Endothelial cell of umbilical vein (primary cell): ENCODE measurements around the gene PTRH1. TPM values are rescaled to one million over a fixed set of nuclear protein-coding genes. Genes with fewer than 3 reads are reported as not detected.

Experiments
- BruUV-seq: library from RNA; stranded (reverse); fragments of 400-500 nt; replicated peaks from 2 replicates; lab custom pipeline; 2021; lab: Mats Ljungman, UMichigan
- CTCF ChIA-PET: fragments of 300-600, 350-600 bp; sonication (Branson Sonifier 250); formaldehyde crosslinking; loops from one replicate; lab custom pipeline; 2021; ENCODE audit warnings: antibody characterized with exemption, inconsistent platforms; lab: Charles Lee
- POLR2A ChIA-PET: fragments of 300-600, 350-600 bp; sonication (Branson Sonifier 250); formaldehyde crosslinking; loops from one replicate; lab custom pipeline; 2021; ENCODE audit warnings: antibody characterized with exemption, inconsistent platforms; lab: Charles Lee
- DNase-seq: peaks from one replicate; pipeline ENCODE4 v3.0.0-alpha.2; 2011; ENCODE audit warnings: low read depth, low spot score
- FAIRE-seq: peaks from 2 replicates; lab custom pipeline; 2011; peaks lifted over from hg19 to GRCh38; lab: Jason Lieb, UNC
- H2AFZ ChIP-seq: 2 replicates; pipeline ENCODE4 v1.6.0; 2012; ENCODE audit warnings: low read depth, low read length, control low read depth, inconsistent platforms
- H3K27ac ChIP-seq: 2 replicates; pipeline ENCODE4 v1.5.1; 2011; ENCODE audit warnings: low read depth, mild to moderate bottlenecking, control low read depth, low read length, moderate library complexity; ENCODE audit not compliant: insufficient read depth
- H3K27me3 ChIP-seq, 2 experiments: 2 replicates each; pipeline versions ENCODE4 v1.6.0 to v1.6.1; 2011; ENCODE audit warnings: low read length in 2 of 2, mixed read lengths in 1 of 2; ENCODE audit not compliant: control insufficient read depth in 2 of 2, insufficient read depth in 2 of 2
- H3K36me3 ChIP-seq, 2 experiments: 2 replicates in 1 of 2; 3 replicates in 1 of 2; pipeline ENCODE4 v1.5.1; 2011; ENCODE audit warnings: low read length in 2 of 2, mild to moderate bottlenecking in 1 of 2, moderate library complexity in 1 of 2; ENCODE audit not compliant: control insufficient read depth in 2 of 2, insufficient read depth in 2 of 2; ENCODE audit errors: extremely low read depth in 1 of 2
- H3K4me1 ChIP-seq: 3 replicates; pipeline ENCODE4 v1.5.1; 2011; ENCODE audit warnings: mild to moderate bottlenecking, low read length; ENCODE audit not compliant: control insufficient read depth, insufficient read depth; ENCODE audit errors: extremely low read depth
- H3K4me2 ChIP-seq: 2 replicates; pipeline ENCODE4 v1.6.1; 2011; ENCODE audit warnings: low read length, control low read depth, mixed read lengths; ENCODE audit not compliant: insufficient read depth
- H3K4me3 ChIP-seq, 3 experiments: fragments of 200-600 bp in 1 of 3; sonication (generic), shearing (Covaris generic) in 1 of 3; replicated peaks in 1 of 3; 2 replicates each; pipeline ENCODE4 v1.5.1; 2011 to 2016; ENCODE audit warnings: control low read depth in 3 of 3, low read length in 3 of 3, mild to moderate bottlenecking in 2 of 3, inconsistent platforms in 1 of 3, low read depth in 1 of 3, moderate library complexity in 1 of 3; ENCODE audit not compliant: insufficient read depth in 1 of 3
- H3K79me2 ChIP-seq: 2 replicates; pipeline ENCODE4 v1.6.0; 2012; ENCODE audit warnings: low read length, inconsistent platforms; ENCODE audit not compliant: control insufficient read depth, insufficient read depth
- H3K9ac ChIP-seq: replicated peaks from 2 replicates; pipeline ENCODE3; 2011; ENCODE audit warnings: low read length, control low read depth; ENCODE audit not compliant: insufficient read depth; ENCODE audit errors: extremely low read depth
- H3K9me1 ChIP-seq: replicated peaks from 3 replicates; pipeline ENCODE4 v1.6.0; 2011; ENCODE audit warnings: mild to moderate bottlenecking, low read length; ENCODE audit not compliant: control insufficient read depth, insufficient read depth; ENCODE audit errors: extremely low read depth
- H3K9me3 ChIP-seq: replicated peaks from 2 replicates; pipeline ENCODE4 v1.5.1; 2012; ENCODE audit warnings: low read length, inconsistent platforms; ENCODE audit not compliant: control insufficient read depth, insufficient read depth
- H4K20me1 ChIP-seq: replicated peaks from 2 replicates; pipeline ENCODE3; 2011; ENCODE audit warnings: mild to moderate bottlenecking, low read length; ENCODE audit not compliant: control insufficient read depth, insufficient read depth; ENCODE audit errors: extremely low read depth
- CTCF ChIP-seq, 2 donors: IDR thresholded peaks; 1 replicate in 1 of 2; 2 replicates in 1 of 2; pipeline ENCODE4 v1.5.1; 2011; ENCODE audit warnings: low read length in 2 of 2, mild to moderate bottlenecking in 2 of 2, moderate library complexity in 2 of 2, control low read depth in 1 of 2, inconsistent platforms in 1 of 2, low read depth in 1 of 2; ENCODE audit not compliant: insufficient read depth in 1 of 2; ENCODE audit errors: extremely low read depth in 1 of 2
- FOS ChIP-seq: IDR thresholded peaks from 2 replicates; pipeline ENCODE4 v1.6.1; 2011; ENCODE audit warnings: mild to moderate bottlenecking, low read length, moderate library complexity, borderline replicate concordance; ENCODE audit not compliant: insufficient read depth
- MAX ChIP-seq: IDR thresholded peaks from 2 replicates; pipeline ENCODE4 v1.6.1; 2011; ENCODE audit not compliant: insufficient read depth, insufficient read length
- dilution Hi-C: fragments of 300-500 bp; cut with MboI; formaldehyde crosslinking; loops from one replicate; pipeline ENCODE4 v1.15.0; 2019; ENCODE audit warnings: low sequenced_read_pairs; ENCODE audit not compliant: extremely low pct_ligation_motif_present
- intact Hi-C: fragments of 100-400 bp; cut with micrococcal nuclease; formaldehyde crosslinking; loops from one replicate; pipeline ENCODE4 v1.10.0; 2022
- polyA plus RNA-seq, 4 experiments: library from polyadenylated mRNA; depleted of rRNA in 3 of 4; stranded (reverse) in 3 of 4; unstranded in 1 of 4; fragments of >200 nt; gene quantifications; 2 replicates each; pipeline versions ENCODE4 v1.2.1 to v1.2.3, GENCODE V29; 2011 to 2012; ENCODE audit warnings: missing spikeins in 1 of 4
- total RNA-seq: library from RNA; stranded (reverse); gene quantifications from 2 replicates; pipeline ENCODE4 v1.2.3, GENCODE V29; 2021

The PTRH1 gene
- total and polyA plus RNA-seq, 2 donors (not counting 3 experiments of a cell fraction or from before 2014, with no cell fraction given), result 25.1 to 52.2 TPM

GRCh38 chr9:127746959-127747569, 31.6 kb upstream of the PTRH1 start:
- DNase-seq, result no peak
- H3K79me2 ChIP-seq, result peaks cover 7% of the 10 kb centered on the region
- H3K4me1 ChIP-seq, result no peaks in the 10 kb centered on the region
- intact Hi-C loops, result no loop called here
- no peak overlapping the region for H3K9ac ChIP-seq
- H3K36me3 ChIP-seq, result peaks cover 39 to 72% of the 10 kb centered on the region in 2 experiments
- CTCF ChIA-PET, result interaction anchor here (0.7 to 1.5 kb wide), 7 partner anchors 12 to 221 kb away, joined by 3 to 7 read pairs (median 4); partner anchors contain the start of gene TOR2A
- H4K20me1 ChIP-seq, result peaks cover 3% of the 10 kb centered on the region
- H3K27ac ChIP-seq, result no peak overlapping the region
- no peaks in the 10 kb centered on the region for H3K9me3 ChIP-seq
- no peak overlapping the region for H3K4me2 ChIP-seq
- H2AFZ ChIP-seq, result no peak overlapping the region
- no peaks in the 10 kb centered on the region for H3K9me1 ChIP-seq
- POLR2A ChIA-PET, result interaction anchor here (1.0 kb wide), 1 partner anchor 10 kb away, joined by 6 read pairs; no protein-coding TSS in a partner anchor
- no peak for FAIRE-seq
- no TSS peak for BruUV-seq
- no peaks in the 10 kb centered on the region for H3K27me3 ChIP-seq
- H3K4me3 ChIP-seq, result no peak overlapping the region
- TF ChIP-seq MAX, result no peak
- no peak for TF ChIP-seq FOS
- TF ChIP-seq CTCF (IDR thresholded peaks at IDR 0.05; ENCODE audit: extremely low read depth in 1 of 2, insufficient read depth in 1 of 2, low read depth in 1 of 2, low read length in 2 of 2), result peak in 1 of 2 donors; percentile 1
- dilution Hi-C loops, result no loop called here
